ENCODE results near the gene EEF1G. TPM values are rescaled to one million over a fixed set of nuclear protein-coding genes. Genes with fewer than 3 reads are reported as not detected.
A peak's percentile ranks its signal among the peaks of the same experiment; 100 is the strongest.
"Not testable (repeated sequence)": the region's sequence is repeated elsewhere in the genome, so short reads cannot be mapped to it uniquely, and the experiment has no call there.

The EEF1G gene
- total RNA-seq, 2 experiments from 2014 or later = 1,925 to 1,979 TPM

DNA sequence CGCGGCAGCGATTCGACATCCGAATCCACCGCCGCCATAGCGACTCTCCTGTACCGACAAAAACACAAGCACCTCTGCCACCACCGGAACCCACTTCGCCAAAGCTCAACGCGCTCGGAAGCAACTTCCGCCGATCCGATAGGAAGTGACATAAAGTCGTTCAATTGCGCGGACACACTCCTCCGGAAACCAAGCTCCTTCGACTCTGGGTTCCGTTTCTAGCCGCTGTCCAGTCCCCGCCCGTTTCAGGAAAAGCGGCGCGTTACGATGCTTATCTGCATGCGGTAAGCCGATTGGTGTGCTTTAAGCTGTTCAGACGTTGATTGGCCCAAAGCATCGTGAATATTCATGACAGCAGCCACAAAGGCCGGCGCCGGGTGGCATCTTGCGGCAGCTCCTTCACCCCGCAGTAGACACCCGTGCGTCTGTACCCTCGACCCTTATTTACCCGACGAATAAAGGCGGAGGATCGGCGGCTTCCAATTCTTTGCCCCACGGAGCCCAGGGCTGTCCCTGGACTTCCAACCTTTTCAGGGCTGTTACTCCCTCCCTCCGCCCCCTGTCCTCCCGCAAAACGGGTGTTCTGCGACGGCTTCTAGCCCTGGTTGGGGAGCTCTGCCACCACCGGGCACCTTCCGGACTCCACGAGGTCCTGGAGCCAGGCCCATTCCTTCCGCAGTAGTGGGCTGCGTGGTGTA is 17.9 kb upstream of the EEF1G start, which contains the start of gene TUT1:
TUT1 (minus strand) TSS at position 76 of the 698 bp plus-strand sequence; CDS start at position 38, 38 bp downstream.
- H3K4me1 Mint-ChIP-seq (ENCODE audit: low read depth) = peaks cover 49% of the 10 kb centered on the region

DNA sequence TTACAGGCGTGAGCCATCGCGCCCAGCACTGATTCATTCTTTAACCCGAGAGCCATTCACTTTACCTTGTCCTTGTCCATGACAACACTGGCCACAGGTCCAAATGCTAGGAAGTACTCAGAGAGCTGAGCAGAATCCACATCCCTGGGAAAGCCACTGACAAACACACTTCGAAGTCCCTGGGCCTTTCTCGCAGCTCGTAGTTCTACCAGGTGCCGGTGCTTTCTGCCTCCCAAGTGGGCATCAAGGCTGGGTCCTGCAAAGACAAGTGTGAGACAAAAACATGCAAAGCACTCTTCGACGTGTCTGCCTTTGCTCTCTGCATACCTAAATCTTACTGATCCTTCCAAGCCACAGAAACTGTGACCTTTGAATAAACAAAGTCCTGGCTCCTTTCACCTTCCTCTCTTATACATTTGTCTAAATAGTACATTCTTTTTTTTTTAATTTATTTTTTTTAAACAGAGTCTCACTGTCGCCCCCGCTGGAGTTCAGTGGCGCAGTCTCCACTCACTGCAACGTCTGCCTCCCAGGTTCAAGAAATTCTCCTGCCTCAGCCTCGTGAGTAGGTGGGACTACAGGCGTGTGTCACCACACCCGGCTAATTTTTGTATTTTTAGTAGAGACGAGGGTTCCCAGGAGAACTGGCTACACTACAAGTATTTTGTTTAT is 15.4 kb upstream of the EEF1G start:
- POLR2A ChIA-PET = interaction anchor here (0.8 to 7.9 kb wide), 8 partner anchors 9 to 266 kb away, joined by 3 to 55 read pairs (median 3); partner anchors contain the start of genes B3GAT3 and EEF1G
- Mint-ChIP-seq H3K27ac (no peak overlapping the region), H3K9me3 (no peaks in the 10 kb centered on the region)

More for the DNA sequence above, 17.9 kb upstream of the EEF1G start, which contains the start of gene TUT1:
- no peaks in the 10 kb centered on the region for H3K9me3 Mint-ChIP-seq
- no peaks in the 10 kb centered on the region for H3K27me3 Mint-ChIP-seq
- intact Hi-C loops (cut with micrococcal nuclease) = loop anchor here (5.0 to 10.0 kb wide), 2 partner anchors 76 to 253 kb away; partner anchors contain the start of genes C11orf98 and CSKMT
- peak within 1 kb of the TSS; percentile 98 for H3K27ac Mint-ChIP-seq
- TF ChIP-seq, protein P1, sequence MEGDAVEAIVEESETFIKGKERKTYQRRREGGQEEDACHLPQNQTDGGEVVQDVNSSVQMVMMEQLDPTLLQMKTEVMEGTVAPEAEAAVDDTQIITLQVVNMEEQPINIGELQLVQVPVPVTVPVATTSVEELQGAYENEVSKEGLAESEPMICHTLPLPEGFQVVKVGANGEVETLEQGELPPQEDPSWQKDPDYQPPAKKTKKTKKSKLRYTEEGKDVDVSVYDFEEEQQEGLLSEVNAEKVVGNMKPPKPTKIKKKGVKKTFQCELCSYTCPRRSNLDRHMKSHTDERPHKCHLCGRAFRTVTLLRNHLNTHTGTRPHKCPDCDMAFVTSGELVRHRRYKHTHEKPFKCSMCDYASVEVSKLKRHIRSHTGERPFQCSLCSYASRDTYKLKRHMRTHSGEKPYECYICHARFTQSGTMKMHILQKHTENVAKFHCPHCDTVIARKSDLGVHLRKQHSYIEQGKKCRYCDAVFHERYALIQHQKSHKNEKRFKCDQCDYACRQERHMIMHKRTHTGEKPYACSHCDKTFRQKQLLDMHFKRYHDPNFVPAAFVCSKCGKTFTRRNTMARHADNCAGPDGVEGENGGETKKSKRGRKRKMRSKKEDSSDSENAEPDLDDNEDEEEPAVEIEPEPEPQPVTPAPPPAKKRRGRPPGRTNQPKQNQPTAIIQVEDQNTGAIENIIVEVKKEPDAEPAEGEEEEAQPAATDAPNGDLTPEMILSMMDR (IDR thresholded peaks at IDR 0.05) = no peak
- peak within 1 kb of the TSS; percentile 100 for H3K4me3 Mint-ChIP-seq
- peak; percentile 91 for ATAC-seq
- CTCF ChIA-PET = interaction anchor here (0.7 to 3.8 kb wide), 28 partner anchors 9 to 250 kb away, joined by 3 to 24 read pairs (median 6); partner anchors contain the start of genes C11orf98, CSKMT, EEF1G and EML3
- peak; percentile 98 for DNase-seq
- H3K36me3 Mint-ChIP-seq (ENCODE audit: low read depth) = peaks cover 48% of the 10 kb centered on the region
- POLR2A ChIA-PET = interaction anchor here (0.6 to 7.9 kb wide), 53 partner anchors 9 to 289 kb away, joined by 3 to 87 read pairs (median 7); partner anchors contain the start of genes B3GAT3, BSCL2, C11orf98 and CSKMT

DNA sequence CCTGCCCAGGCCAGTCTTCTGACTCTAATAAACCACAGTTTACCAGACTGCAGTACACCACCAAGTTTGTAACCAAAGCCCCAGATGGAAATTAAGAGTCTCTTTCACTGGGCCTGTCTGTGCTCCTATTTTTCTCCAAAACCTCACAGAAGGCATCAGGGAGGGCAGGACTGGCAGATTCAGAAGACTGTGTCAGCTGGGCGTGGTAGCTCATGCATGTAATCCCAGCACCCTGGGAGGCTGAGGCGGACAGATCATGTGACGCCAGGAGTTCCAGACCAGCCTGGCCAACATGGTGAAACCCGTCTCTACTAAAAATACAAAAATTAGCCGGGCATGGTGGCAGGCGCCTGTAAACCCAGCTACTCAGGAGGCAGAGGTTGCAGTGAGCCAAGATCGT is 11.7 kb upstream of the EEF1G start:
- H3K27ac Mint-ChIP-seq; ATAC-seq; H3K27me3 Mint-ChIP-seq; intact Hi-C loops (cut with micrococcal nuclease); H3K9me3 Mint-ChIP-seq; H3K4me3 Mint-ChIP-seq; DNase-seq: not testable (repeated sequence)
- peaks cover 34% of the 10 kb centered on the region for H3K36me3 Mint-ChIP-seq (ENCODE audit: low read depth)
- CTCF ChIA-PET = interaction anchor here (0.9 to 1.5 kb wide), 4 partner anchors 11 to 43 kb away, joined by 3 to 6 read pairs (median 3); partner anchors contain the start of gene EEF1G
- H3K4me1 Mint-ChIP-seq (ENCODE audit: low read depth) = peaks cover 21% of the 10 kb centered on the region
- POLR2A ChIA-PET = interaction anchor here (4.5 kb wide), 1 partner anchor 11 kb away, joined by 21 read pairs; the partner anchor contains the start of gene EEF1G

More for the DNA sequence above, 15.4 kb upstream of the EEF1G start:
- Mint-ChIP-seq H3K36me3 (ENCODE audit: low read depth) (peaks cover 36% of the 10 kb centered on the region), H3K27me3 (no peaks in the 10 kb centered on the region), H3K4me1 (ENCODE audit: low read depth) (peaks cover 40% of the 10 kb centered on the region), H3K4me3 (peak overlapping the region; percentile 100)
- ATAC-seq (no peak), DNase-seq (peak; percentile 51)
- intact Hi-C loops (cut with micrococcal nuclease) = no loop called here
- TF ChIP-seq, protein P1 (IDR thresholded peaks at IDR 0.05) = peak; percentile 40
- CTCF ChIA-PET = interaction anchor here (0.8 to 1.8 kb wide), 4 partner anchors 9 to 164 kb away, joined by 3 to 7 read pairs (median 4); no protein-coding TSS in a partner anchor

DNA sequence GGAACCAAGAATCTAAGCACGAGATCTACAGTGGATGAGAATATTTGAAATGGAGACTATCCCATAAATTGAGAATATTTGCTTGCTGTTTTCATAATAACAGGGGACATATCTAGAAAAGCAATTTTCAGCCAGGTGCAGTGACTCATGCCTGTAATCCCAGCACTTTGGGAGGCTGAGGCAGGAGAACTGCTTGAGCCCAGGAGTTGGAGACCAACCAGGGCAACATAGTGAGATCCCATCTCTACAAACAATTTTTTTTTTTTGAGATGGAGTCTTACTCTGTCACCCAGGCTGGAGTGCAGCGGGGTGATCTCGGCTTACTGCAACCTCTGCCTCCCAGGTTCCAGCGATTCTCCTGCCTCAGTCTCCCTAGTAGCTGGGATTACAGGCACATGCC is 8.0 kb upstream of the EEF1G start:
- H3K4me1 Mint-ChIP-seq (ENCODE audit: low read depth); H3K27ac Mint-ChIP-seq; CTCF ChIA-PET; H3K9me3 Mint-ChIP-seq; intact Hi-C loops (cut with micrococcal nuclease); H3K4me3 Mint-ChIP-seq; H3K27me3 Mint-ChIP-seq; ATAC-seq; DNase-seq: not testable (repeated sequence)
- H3K36me3 Mint-ChIP-seq (ENCODE audit: low read depth) = peaks cover 32% of the 10 kb centered on the region
- POLR2A ChIA-PET = interaction anchor here (7.7 kb wide), 1 partner anchor 9 kb away, joined by 55 read pairs; the partner anchor contains the start of gene TUT1

DNA sequence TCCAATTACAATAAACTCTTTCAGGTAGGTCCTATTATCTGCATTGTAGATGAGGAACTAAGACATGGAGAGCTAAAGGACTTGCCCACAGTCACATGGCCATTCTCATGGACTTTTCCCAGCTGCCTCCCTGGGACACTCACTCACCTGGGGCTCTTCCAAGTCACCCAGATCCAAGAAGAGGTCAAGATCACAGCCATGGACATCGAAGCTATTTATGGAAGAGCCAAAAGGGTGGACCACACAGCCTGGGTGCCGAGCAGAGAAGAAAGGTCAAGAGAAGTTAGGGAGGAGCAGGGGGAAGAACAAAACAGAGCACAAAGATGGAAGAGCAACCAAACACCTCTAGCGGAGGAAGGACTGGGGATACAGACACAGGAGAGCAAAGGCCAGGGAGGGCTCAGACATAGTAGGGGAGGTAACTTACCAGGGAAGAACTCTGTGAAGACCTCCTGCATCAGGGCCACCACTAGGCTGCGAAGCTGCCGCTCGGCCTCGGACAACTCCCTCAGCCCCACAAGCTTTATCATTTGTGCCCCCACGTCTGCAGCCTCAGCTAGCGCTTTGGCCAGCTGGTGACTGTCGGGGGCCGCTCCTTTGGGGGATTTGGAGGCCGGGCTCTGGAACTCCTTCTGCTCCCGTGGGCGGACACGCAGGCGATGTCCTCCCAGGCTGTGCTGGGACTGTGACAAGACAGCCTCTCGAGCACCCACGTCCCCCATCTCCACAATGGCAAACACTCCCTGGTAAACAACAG is 7.4 kb upstream of the EEF1G start:
- Mint-ChIP-seq H3K27ac (no peak overlapping the region), H3K27me3 (no peaks in the 10 kb centered on the region), H3K36me3 (ENCODE audit: low read depth) (peaks cover 30% of the 10 kb centered on the region), H3K9me3 (no peaks in the 10 kb centered on the region), H3K4me3 (no peak overlapping the region), H3K4me1 (ENCODE audit: low read depth) (peaks cover 4% of the 10 kb centered on the region)
- DNase-seq (no peak), ATAC-seq (no peak)
- intact Hi-C loops (cut with micrococcal nuclease) = no loop called here
- ChIA-PET POLR2A (interaction anchor here (0.7 to 7.7 kb wide), 2 partner anchors 10 to 84 kb away, joined by 3 to 55 read pairs; partner anchors contain the start of genes C11orf98, CSKMT and TUT1), CTCF (interaction anchor here (0.9 kb wide), 1 partner anchor 156 kb away, joined by 3 read pairs; no protein-coding TSS in a partner anchor)
- TF ChIP-seq, protein P1 (IDR thresholded peaks at IDR 0.05) = no peak
